Left lung (tissue), 10 donors: Measurements from ENCODE around the gene PDZD8. TPM values are rescaled to one million over a fixed set of nuclear protein-coding genes. Genes with fewer than 3 reads are reported as not detected.

Experiments used
- ATAC-seq: fragments of 200-7000 bp; cut with Tn5 transposase; one replicate; pipeline ENCODE4 v1.9.1; 2020; ENCODE audit warnings: moderate library complexity
- DNase-seq, 4 donors: peaks; one replicate each; pipeline ENCODE4 v3.0.0-alpha.2; 2013 to 2020
- H3K27ac ChIP-seq, 2 donors: fragments of 200-600 bp; sonication (generic) in 1 of 2; one replicate each; pipeline versions ENCODE4 v1.5.0 to v1.8.0; 2020 to 2021
- H3K27me3 ChIP-seq, 2 donors: fragments of 200-600 bp; sonication (generic) in 1 of 2; one replicate each; pipeline versions ENCODE4 v1.5.0 to v1.8.0; 2020 to 2021
- H3K36me3 ChIP-seq, 2 donors: fragments of 200-600 bp; sonication (generic) in 1 of 2; one replicate each; pipeline versions ENCODE4 v1.5.0 to v1.8.0; 2020 to 2021
- H3K4me1 ChIP-seq, 2 donors: fragments of 200-600 bp; one replicate each; pipeline ENCODE4 v1.8.0; 2021
- H3K4me3 ChIP-seq, 2 donors: fragments of 200-600 bp; sonication (generic) in 1 of 2; one replicate each; pipeline versions ENCODE4 v1.5.0 to v1.8.0; 2020 to 2021; ENCODE audit warnings: mild to moderate bottlenecking in 1 of 2
- H3K9me3 ChIP-seq, 2 donors: fragments of 200-600 bp; sonication (generic) in 1 of 2; one replicate each; pipeline versions ENCODE4 v1.5.0 to v1.8.0; 2020 to 2021
- CTCF ChIP-seq, 2 donors: fragments of 200-600 bp; sonication (generic) in 1 of 2; IDR thresholded peaks; one replicate each; pipeline versions ENCODE4 v1.5.0 to v1.8.0; 2021; ENCODE audit warnings: antibody characterized with exemption in 2 of 2
- intact Hi-C, 2 donors: fragments of 100-400 bp; cut with DNase I; formaldehyde crosslinking; loops; one replicate each; pipeline versions ENCODE4 v1.11.2 to v1.14.2; 2022
- polyA plus RNA-seq, 6 donors: library from polyadenylated mRNA; unstranded; fragments of 120-200 nt; gene quantifications; one replicate each; pipeline ENCODE4 v1.2.1, GENCODE V29; 2013; ENCODE audit not compliant: insufficient read length in 6 of 6
- total RNA-seq, 2 donors: library from RNA; stranded (reverse); fragmentation: NEBNext Ultra II Directional; extraction: Animal tissue kit (Norgen Biotek cat#: 25700); gene quantifications; one replicate each; pipeline ENCODE4 v1.2.1, GENCODE V29; 2021
- donor health status: DM: no; HTN: yes; CAD: no.
- donor health status: DM: no; HTN: no; CAD: no.

Gene PDZD8
- total and polyA plus RNA-seq, 8 donors, result 24.2 to 38.2 (median 29.6) TPM

- H3K9me3 ChIP-seq, result no peaks in the 10 kb centered on the region
- H3K27me3 ChIP-seq, result peaks cover 0 to 74% of the 10 kb centered on the region in 2 donors
- TF ChIP-seq CTCF (IDR thresholded peaks at IDR 0.05), result no peak
- no peaks in the 10 kb centered on the region for H3K4me1 ChIP-seq
- H3K27ac ChIP-seq, result no peak overlapping the region
- ATAC-seq, result no peak
- intact Hi-C loops, result no loop called here
- H3K36me3 ChIP-seq, result no peaks in the 10 kb centered on the region
- DNase-seq, result no peak
- H3K4me3 ChIP-seq, result no peak overlapping the region
Measured at GRCh38 chr10:117254774-117255735, 120.2 kb downstream of the PDZD8 start.

DNA sequence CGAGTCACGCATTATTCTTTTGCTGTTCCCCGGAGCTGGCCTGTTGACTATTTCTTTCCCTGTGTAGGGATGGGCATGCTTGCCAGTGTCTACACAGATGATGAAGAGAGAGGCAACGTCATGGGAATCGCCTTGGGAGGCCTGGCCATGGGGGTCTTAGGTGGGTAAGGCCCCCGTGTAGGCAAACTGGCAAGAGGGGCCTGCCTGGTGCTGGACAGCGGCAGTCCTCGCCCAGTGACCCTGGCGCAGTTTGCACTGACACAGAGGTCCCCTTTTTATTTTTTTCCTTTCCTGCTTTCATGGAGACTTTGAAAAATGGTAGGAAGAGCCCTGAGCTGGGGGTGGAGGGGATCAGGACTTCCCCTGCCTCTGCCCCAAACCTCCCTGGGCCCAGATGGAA, 120.9 kb downstream of the PDZD8 start:
- Histone ChIP-seq H3K4me1 (peaks cover 0 to 2% of the 10 kb centered on the region in 2 donors), H3K9me3 (no peaks in the 10 kb centered on the region), H3K4me3 (no peak overlapping the region), H3K36me3 (no peaks in the 10 kb centered on the region), H3K27ac (no peak overlapping the region), H3K27me3 (peaks cover 0 to 73% of the 10 kb centered on the region in 2 donors)
- ATAC-seq (no peak), DNase-seq (no peak)
- no peak for TF ChIP-seq CTCF (IDR thresholded peaks at IDR 0.05)
- intact Hi-C loops, result no loop called here

- no peak for DNase-seq
- no peak overlapping the region for H3K27ac ChIP-seq
- no peak for ATAC-seq
- intact Hi-C loops, result no loop called here
- H3K4me1 ChIP-seq, result peaks cover 0 to 4% of the 10 kb centered on the region in 2 donors
- H3K4me3 ChIP-seq, result no peak overlapping the region
- no peaks in the 10 kb centered on the region for H3K36me3 ChIP-seq
- no peak for TF ChIP-seq CTCF (IDR thresholded peaks at IDR 0.05)
- no peaks in the 10 kb centered on the region for H3K9me3 ChIP-seq
- peaks cover 0 to 68% of the 10 kb centered on the region in 2 donors for H3K27me3 ChIP-seq
Measured at GRCh38 chr10:117253908-117254307, 121.3 kb downstream of the PDZD8 start.

DNA sequence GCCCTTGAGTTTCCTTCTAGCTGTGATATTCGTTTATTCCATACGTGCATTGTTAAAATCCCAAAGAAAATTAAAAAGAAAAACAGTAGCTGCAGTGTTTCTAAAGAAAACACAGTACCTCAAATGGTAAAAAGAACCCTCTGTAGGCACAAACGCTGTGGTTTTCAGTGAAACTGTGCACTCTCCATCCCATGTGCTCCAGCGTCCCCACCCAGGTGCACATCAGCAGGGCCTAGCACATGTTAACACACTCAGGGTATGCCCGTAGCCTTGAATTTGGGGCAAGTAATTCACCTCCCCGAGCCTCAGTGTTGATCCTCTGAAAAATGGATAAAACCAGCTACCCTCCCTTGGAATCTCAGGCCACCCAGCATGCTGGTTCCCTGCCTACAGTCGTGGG, 124.8 kb downstream of the PDZD8 start:
- Histone ChIP-seq H3K27me3 (peaks cover 0 to 66% of the 10 kb centered on the region in 2 donors), H3K4me3 (no peak overlapping the region), H3K36me3 (no peaks in the 10 kb centered on the region), H3K4me1 (peaks cover 0 to 4% of the 10 kb centered on the region in 2 donors), H3K27ac (no peak overlapping the region), H3K9me3 (no peaks in the 10 kb centered on the region)
- intact Hi-C loops, result no loop called here
- DNase-seq (no peak), ATAC-seq (no peak)
- no peak for TF ChIP-seq CTCF (IDR thresholded peaks at IDR 0.05)

DNA sequence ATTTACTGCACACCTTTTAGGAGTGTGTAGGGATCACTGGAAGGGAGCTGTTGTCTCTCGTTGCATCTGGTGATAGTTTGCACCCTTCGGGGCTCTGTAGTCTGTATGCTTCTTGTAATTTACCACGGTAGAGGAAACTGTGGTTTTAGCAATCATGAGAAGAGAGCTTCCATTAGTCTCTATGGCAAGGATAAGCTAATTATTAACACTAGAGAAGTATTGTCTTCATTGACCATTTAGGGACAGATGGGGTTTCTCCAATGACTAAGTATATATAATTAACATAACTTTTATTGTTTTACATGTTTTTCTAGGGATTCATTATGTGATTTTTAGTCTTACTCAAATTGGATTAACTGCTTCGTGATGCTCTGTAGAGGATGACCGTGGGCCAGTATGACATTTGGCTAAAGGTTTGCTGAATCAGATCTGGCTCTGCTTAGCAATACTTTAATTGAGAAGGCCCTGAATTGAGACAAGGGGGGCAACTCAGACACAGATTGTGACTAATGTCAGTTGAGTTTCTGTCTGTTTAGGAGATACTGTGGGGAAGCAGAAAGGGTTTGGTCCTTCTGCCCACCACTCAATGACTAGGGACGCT, 125.6 kb downstream of the PDZD8 start:
- ATAC-seq, result no peak
- Histone ChIP-seq H3K4me1 (peaks cover 0 to 4% of the 10 kb centered on the region in 2 donors), H3K27ac (no peak overlapping the region), H3K36me3 (no peaks in the 10 kb centered on the region), H3K27me3 (peaks cover 0 to 66% of the 10 kb centered on the region in 2 donors), H3K9me3 (no peaks in the 10 kb centered on the region), H3K4me3 (no peak overlapping the region)
- intact Hi-C loops, result no loop called here
- no peak for DNase-seq
- no peak for TF ChIP-seq CTCF (IDR thresholded peaks at IDR 0.05)
